Stimulated activated CD4-positive, alpha-beta T cell treated with anti-CD3 and anti-CD28 coated beads, Interleukin-2, amount 100 ng/mL, for 24 hours (primary cell): ENCODE measurements around the gene CALM1.

Source experiments
- DNase-seq, 2 donors: peaks; one replicate each; pipeline ENCODE4 v3.0.0-alpha.2; 2020

The CALM1 gene

DNA sequence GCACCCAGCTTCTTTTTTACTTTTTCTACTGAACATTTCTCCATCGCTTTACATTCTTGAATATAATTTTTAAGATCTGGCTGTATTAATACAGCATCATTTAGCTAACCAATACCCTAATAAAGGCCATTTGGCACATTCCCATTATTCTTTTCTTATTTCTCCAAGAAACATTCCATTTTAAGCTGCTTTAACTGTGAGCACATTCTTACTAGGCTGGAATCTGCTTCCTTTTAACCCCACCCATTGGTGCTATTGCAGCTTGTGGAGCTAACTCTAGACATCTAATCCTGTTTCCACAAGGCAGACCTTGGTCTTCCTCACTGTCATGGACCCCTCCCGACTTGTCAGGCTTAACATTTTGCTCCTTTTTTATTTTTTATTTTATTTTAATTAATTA lies 15.2 kb downstream of the CALM1 start:
- DNase-seq = no peak

DNA sequence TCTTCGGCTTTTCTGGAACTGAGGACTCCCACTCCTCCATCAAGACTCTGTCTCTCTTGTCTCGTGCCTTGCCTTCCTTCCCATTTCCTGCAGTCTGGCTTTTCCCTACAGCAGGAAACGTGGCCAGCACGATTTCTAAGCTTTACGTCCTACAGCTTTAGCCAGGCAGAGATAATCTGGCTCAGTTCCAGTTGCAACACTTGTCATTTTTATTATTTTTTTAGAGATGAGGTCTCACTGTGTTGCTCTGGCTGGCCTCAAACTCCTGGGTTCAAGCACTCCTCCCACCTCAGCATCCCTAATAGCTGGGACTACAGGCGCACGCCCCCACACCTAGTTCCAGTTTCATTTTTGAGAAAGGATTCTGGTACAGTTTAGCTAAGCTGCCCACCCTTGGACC lies 19.9 kb downstream of the CALM1 start:
- no peak for DNase-seq

DNA sequence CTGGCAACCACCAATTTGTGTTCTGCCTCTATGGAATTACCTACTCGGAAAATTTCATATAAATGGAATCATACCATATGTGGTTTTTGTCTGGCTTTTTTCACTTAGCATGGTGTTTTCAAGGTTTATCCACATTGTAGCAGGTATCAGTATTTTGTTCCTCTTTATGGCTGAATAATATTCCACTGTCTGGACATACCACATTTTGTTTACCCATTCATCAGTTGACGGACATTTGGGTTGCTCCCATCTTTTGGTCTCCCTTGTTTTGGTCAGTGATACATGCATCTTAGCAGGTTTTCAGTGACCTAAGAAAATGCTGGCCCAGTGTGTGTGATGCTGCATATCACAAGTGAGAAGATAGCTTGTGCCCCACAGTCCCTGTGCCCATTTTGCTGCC lies 21.2 kb downstream of the CALM1 start:
- DNase-seq = no peak

DNA sequence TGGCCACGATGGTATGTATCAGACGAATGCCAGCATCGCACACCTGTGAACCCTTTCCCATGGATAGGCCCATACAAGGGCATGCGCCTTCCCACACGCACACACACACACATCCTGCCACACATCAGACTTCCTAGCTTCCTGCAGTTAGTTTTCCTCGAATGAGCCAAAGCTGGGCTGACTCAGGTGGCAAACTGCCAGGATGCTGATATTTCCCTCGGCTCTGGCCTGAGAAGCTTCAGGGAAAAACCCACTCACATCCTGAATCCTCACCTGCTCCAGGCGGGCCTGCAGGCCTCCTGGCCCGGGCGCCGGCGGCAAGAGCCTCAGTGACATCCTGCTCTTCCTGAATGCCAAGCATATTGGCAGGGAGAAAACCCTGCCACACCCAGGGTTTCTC lies 22.4 kb downstream of the CALM1 start:
- no peak for DNase-seq

DNA sequence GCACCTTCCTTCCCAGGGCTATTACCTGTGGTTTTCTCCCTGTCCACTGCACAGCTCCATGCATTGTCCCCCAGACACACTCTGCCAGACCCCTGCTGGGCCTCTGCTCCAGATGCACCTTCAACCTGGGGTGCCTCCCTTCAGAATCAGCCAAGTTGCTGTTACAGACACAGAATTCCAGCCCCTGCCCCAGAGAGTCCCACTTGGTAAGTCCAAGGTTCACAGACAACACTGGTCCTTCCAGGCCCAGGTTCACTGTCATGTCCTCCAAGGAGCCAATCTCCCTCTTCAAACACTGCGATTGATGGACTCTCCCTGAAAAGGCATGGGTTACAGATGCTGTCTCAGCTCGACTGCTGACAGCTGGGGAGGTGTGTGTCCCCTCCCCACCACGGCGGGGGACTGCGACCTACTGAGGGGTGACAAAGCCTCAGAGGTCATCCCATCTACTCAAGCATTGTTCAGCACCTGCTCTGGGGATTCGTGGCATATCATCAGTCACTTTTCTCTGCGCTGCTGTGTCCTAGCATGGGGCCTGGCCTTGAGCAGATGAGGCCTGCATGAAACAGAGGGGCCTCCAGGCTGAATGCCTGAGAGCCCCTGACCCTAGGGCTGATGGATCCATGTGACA lies 24.3 kb downstream of the CALM1 start:
- no peak for DNase-seq

DNA sequence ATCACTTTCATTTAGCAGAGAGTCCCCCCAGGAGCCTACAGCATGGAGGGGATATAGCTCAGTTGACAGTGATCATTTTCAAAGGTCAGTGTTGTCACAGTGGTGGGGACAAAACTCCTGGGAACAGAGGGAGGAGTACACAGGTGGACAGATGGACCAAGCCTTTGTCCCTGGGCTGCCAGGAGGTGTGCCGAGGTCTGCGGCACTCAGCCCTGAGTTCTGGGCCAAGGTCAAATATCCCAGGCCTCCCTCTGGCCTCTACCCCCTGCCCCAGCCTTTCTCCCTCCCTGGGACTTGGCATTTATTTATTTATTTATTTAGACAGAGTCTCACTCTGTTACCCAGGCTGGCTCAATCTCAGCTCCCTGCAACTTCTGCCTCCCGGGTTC lies 24.8 kb downstream of the CALM1 start:
- DNase-seq = no peak

DNA sequence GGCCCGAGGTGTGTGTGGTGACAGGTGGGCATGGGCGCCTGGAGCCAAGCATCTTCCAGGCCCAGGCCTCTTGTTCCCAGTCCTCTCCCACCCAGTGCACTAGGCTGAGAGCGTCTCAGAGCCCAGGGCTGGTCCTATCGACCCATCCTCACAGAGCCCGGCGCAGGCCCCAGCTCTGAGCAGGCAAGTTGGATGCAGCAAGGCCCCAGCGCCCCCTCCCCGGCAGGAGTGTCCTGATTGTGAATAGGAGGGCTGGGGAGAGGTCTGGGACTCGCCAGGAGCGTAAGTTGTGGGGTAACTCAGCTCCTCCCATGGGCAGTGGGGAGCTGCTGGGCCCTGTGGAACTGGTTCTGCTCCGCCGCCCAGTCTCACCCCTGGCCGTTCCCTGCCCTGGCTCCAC lies 26.3 kb downstream of the CALM1 start:
- DNase-seq = no peak

DNA sequence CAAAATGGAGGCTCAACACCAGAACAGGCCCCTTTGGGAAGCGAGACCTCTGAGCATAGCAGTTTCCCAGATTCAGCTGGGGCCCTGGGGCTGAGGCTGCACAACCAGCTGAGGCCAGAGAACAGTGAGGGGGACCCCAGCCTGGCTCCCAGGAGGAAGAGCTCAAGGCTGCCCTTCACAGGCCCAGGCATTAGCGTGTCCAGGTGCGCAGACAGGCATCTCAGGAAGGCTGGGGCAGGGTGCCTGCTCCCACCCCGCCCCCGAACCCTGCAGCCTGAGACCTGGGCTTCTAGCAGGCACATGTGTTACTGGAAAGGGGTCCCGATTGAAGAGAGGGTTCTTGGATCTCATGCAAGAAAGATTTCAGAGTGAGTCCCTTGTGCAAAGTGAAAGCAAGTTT lies 27.2 kb downstream of the CALM1 start:
- no peak for DNase-seq

DNA sequence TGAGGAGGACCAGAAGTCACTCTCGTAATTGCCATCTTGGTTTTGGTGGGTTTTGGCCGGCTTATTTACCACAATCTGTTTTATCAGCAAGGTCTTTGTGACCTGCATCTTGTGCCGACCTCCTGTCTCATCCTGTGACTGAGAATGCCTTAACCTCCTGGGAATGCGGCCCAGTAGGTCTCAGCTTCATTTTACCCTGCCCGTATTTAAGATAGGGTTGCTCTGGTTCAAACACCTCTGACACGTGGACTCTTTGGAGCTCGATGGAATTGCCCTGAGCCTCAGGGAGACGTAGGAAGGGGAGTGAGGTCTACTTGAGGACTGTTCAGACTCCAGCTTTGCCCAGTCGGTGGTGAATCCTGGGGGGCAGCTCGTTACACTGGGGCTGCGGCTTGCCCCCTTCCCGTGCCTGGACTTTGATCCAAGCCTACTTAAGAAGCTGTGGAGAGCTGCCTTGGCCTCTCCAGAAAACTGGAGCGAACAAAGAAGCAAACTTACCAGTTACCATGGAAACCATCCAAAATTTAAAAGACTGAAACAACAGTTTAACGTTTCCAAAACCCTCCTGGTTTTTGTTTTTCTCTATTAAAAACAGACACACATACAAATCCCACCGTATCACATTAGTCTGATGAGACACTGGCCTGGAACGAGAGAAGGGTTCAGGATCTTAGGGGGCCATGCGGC lies 28.0 kb downstream of the CALM1 start:
- no peak for DNase-seq

DNA sequence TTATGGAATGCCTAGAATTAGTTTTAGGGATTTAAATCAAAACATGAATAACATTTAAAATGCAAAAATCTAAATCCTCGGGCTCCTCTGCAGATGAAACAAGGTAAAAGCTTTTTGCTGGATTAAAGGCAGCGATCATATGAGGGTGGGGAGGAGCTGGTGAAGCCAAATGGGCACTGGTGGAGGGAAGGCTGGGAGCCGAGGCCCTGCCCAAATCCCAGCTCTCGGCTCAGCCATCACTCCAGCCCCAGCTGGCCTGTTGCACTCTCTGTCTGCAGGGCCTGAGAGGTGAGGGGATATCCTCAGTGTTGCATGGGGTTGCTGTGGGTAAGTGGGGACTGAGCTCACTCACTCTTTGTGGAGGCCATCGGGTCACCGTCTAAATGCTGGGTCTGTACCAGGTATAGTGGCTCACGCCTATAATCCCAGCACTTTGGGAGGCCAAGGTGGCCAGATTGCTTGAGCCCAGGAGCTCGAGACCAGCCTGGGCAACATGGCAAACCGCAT lies 28.6 kb downstream of the CALM1 start:
- DNase-seq = no peak

DNA sequence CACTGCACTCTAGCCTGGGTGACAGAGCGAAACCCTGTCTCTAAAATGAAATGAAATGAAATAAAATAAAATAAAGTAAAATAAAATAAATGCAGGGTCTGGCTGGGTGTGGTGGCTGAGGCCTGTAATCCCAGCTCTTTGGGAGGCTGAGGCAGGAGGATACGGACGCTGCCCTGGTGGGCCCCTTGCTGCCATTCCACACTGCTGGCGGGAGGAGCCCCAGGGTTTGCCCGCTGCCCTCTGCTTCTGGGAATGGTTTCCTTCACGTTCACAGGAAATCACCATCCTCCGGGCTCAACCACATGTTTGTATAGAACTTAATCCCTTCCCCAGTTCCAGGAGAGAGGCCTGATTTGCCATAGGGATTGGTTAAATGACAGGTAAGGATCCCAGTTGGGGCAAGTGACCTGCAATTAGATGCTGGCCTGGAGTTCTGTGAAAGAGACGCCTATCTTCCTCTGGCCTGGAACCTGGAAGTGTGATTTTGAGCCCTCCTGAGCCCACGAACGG lies 29.3 kb downstream of the CALM1 start:
- no peak for DNase-seq

DNA sequence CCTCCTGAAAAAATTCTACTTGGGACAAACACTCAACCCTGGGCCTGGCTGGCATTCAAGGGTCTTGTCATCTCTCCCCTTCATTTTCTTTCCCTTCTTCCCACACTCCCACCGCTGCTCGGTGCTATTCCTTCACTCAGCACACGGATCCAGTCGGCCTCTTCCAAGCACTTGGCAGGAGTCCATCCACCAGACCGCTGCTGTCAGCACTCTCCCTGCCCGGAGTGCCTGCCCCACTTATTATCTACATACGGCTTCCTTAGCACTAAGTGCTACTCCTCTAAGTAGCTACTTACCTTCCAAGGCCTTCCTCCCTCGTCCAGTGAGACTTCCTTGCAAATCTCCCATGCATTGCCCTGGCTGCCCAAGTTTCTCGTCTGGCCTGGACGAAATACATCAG lies 29.8 kb downstream of the CALM1 start:
- DNase-seq = no peak

DNA sequence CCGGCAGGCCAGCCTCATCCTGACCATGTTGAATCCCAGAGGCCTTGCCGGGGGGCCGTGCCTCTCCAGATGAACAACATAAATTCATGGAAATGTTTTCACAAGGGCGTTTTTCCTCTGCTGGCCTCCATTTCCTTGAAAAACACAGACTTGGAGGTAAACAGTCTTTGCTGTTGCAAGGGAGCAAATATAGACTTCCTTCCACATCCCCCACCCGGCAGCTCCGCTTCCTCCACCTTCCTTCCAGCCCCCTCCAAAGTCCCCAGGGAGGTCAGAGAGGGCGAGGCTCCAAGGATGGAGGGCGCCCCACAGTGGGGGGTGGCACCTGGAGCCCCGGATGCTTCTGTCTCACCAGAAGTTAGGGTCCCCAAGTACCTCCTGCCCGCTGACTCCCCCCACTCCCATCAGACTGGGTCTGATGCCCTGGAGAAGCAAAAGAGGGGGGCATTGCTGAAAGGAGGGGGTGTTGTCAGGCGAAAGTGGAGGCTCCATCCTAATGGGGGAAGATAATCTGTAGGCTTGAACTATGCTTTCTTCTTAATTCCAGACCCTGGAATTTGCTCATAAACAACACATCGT lies 31.1 kb downstream of the CALM1 start:
- no peak for DNase-seq

DNA sequence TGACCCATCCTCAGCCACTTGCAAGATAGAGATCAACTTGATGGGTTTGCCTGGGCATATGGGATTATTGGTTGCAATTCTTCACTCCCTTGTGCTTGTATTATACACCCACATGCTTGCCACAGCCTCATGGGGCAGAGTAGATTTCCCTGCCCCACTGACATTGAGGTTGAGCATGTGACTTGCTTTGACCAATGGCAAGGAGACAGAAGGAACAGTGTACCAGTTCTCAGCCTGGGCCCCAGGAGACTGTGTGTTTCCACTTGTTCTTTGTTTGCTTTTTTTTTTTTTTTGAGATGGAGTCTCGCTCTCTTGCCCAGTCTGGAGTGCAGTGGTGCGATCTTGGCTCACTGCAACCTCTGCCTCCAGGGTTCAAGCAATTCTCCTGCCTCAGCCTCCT lies 31.8 kb downstream of the CALM1 start:
- DNase-seq = no peak

DNA sequence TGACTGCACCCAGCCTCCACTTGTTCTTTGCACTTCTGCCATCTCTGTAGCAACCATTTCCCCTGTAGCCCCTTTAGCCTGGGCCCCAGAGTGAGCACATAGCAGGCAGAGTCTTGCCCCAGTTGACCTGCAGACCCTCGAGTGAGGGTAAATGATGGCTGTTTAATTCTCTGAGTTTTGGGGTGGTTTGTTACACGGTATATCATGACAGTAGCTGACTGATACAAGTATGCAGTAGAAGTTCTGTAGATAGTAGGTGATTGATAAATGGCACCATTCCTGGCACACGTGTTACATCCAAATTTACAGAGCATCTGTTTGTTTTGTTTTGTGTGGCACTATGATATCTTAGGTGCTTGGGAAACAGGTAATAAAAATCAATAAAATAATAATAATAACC lies 32.4 kb downstream of the CALM1 start:
- no peak for DNase-seq

DNA sequence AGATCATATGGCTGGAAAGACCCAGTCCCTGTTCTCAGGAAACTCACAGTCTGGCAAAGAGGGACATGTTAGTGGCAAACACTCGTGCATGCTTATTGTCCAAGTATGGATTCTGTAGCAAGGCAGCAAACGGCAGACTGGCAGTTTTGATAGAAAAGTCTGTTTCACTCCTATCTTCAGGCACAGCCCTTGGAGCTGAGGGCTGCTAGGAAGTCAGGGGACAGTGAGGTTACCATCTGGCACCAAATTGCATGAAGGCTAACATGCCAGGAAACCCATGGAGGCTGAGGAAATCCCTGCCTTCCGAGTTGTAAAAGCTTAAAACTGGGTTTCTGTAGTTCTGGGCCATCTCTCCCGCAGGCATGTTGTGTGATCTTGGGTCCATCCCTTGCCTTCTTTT lies 32.9 kb downstream of the CALM1 start:
- no peak for DNase-seq

DNA sequence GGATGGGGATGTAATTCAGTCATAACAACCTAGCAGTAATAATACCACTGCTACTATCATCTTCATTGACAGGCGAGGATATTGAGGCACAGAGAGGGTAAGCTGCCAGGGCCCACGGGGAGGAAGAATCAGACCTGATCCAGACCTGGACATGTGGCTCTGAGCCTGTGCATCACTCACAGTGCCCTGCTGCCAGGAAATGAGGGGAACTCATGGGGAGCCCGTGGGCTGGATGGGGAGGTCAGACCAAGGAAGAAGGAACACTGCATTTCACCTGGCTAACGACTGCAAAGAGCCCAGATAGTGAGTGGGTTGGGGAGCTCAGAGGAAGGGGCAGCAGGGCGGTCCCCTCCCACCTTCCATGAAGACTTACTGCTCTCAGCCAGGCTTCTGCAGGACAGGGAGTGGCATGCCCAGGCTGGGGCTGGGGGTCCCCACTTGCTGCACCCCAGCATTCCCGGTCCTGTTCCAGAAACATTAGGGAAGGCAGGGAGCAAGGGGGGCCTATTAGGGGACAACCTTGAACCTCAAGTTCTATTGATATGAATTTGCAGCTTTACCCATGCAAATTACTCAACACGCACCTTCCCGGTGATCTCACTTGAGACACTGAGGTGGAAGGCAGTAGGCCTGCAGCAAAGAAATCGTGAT lies 37.7 kb downstream of the CALM1 start:
- no peak for DNase-seq

DNA sequence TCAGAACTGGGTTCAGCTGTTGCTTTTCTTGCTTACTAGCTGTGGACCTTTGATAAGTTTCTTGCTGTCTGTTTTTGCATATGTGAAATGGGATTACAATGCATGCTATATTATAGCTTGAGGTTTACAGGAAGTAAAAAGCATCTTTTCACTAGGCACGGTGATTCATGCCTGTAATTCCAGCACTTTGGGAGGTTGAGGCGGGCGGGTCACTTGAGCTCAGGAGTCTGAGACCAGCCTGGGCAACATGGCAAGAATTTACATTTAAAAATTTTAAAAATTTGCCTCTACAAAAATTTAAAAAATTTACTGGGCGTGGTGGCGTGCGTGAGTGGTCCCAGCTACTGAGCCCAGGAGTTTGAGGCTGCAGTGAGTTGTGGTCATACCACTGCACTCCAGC lies 42.0 kb downstream of the CALM1 start:
- no peak for DNase-seq

DNA sequence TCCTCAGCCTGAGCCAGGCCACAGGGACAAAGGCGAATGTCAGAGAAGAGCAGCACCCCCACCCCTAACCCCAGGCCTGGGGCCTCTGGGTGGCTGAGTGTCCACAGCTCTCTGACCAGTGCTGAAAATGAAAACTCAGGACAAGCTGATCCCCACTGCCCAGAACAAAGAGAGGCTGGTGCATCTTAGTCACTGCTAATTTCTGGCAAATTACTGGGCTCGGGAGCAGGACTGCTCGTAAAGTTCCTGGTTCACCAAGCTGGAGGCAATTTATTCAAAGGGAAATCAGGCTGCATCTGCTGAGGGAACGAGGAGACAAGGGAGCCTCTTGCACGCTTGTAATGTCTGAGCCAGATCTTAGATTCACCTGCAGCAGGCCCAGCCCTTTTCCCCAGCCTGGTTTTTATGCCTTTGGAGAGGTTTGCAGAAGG lies 43.2 kb downstream of the CALM1 start:
- no peak for DNase-seq

DNA sequence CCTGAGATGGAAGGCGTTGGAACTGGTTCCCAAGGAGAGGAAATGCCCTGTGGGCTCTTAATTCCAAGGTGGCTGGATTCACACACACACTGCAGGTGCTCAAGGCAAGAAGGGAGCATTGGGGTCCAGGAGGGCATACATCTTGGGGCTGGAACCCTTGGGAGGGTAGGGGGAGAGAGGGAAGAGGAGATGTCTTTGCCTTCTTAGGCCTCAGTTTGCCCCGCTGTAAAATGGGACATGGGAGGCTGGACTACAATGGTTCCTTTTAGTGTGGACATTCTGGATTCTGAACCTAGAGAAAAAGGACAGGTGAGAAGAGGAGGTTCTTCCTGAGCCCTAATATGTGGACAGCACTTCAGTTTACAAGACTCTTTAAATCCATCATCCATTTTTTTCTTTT lies 43.8 kb downstream of the CALM1 start:
- DNase-seq = no peak

DNA sequence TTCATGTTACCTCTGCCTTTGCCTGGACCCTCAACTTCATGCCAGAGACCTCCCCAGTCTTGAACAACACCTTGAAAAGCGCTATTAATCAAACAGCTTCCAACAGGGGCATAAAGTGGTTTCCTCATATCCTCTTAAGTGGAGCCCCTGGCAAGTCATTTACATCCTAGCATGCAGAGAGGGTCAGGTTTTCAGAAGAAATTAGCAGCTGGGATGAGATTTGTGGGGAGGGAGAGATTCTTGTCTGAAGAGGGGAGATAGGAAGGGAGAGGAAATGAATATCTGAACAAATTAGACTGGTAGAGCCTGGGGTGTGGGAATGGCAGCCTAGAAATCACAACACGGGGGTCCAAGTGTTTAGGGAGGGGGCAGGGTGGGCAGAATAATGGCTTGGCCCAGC lies 45.6 kb downstream of the CALM1 start:
- no peak for DNase-seq

DNA sequence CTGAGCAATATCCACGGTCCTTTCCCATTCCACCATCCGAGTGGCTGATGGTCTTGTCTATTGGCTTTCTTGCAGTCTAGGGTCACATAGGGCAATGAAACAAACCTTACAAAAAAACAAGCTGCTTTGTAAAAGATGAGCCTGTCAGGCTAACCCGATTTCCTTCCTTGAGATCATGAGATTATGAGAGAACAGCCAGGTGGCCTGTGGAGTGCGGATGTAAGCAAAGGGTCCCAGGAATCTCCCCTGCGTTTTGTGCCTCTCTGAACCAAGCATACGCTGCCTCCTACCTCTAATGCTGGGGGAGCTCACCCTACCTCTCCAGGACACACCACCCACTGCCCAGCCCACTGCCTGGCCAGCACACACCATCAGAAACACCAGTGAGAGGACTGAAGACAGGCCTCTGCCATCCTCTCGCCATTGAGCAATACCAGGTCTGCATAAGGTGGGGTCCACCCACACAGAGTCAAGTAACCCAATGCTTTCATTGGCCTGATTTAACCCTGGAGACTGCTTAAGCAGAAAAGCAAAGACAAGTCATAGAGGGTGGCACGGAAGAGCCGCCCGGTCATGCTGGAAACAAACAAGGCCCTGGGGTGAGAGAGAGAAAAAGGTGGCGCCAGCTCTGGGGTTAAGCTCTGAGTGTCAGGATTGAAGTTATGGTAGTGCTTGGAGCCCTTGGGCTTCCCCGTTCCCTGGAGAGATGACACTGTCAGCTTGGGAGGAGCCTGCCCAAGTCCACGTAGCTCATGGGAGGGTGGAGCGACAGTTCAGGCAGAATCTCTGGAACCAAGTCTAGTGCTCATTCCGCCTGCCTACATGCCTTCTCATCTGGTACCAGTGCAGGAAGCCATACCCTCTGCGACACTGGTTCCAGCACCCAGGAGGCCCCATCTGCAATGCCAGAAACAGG lies 46.6 kb downstream of the CALM1 start:
- DNase-seq = no peak
